NOMO-1 treated with DMSO at 0.1 percent for 48 hours (cell line): ENCODE results near the gene LENG1.

ENCODE experiments used
- DNase-seq: peaks from one replicate; lab custom pipeline; 2025; ENCODE audit not compliant: unreplicated experiment; lab: John Stamatoyannopoulos, UW

LENG1 gene

GRCh38 chr19:54114340-54115108 lies 45.0 kb downstream of the LENG1 start:
- DNase-seq, result peak; percentile 66

GRCh38 chr19:54109651-54110050 lies 49.9 kb downstream of the LENG1 start:
- no peak for DNase-seq

- DNase-seq, result no peak
Observed at GRCh38 chr19:54108496-54108895, 51.0 kb downstream of the LENG1 start.

GRCh38 chr19:54107876-54108490 lies 51.5 kb downstream of the LENG1 start:
- DNase-seq, result no peak

- DNase-seq, result no peak
Observed at GRCh38 chr19:54106716-54107115, 52.8 kb downstream of the LENG1 start.

- no peak for DNase-seq
Observed at GRCh38 chr19:54105796-54106195, 53.7 kb downstream of the LENG1 start.
